Hematopoietic multipotent progenitor cell (in vitro differentiated cells): ENCODE measurements around the gene ANXA2. TPM values are rescaled to one million over a fixed set of nuclear protein-coding genes. Genes with fewer than 3 reads are reported as not detected.

ENCODE experiments used
- DNase-seq, 3 donors: peaks; one replicate each; pipeline ENCODE4 v3.0.0-alpha.2; 2011 to 2015; ENCODE audit warnings: low read depth in 2 of 3, low spot score in 2 of 3
- total RNA-seq: library from RNA; depleted of rRNA; stranded (reverse); fragments of >200 nt; gene quantifications from one replicate; pipeline ENCODE4 v1.2.3, GENCODE V29; 2012

ANXA2 gene
- total RNA-seq, 1 donor = 175 TPM

- no peak for DNase-seq
Observed at GRCh38 chr15:60390871-60391501, 6.8 kb downstream of the ANXA2 start.

GRCh38 chr15:60390231-60390630, 7.6 kb downstream of the ANXA2 start:
- no peak for DNase-seq

GRCh38 chr15:60389261-60390077, 8.3 kb downstream of the ANXA2 start:
- DNase-seq = no peak

GRCh38 chr15:60387321-60387720, 10.5 kb downstream of the ANXA2 start:
- no peak for DNase-seq

- no peak for DNase-seq
Observed at GRCh38 chr15:60386615-60387014, 11.2 kb downstream of the ANXA2 start.

- DNase-seq = no peak
Observed at GRCh38 chr15:60385620-60386552, 11.9 kb downstream of the ANXA2 start.

- DNase-seq = no peak
Observed at GRCh38 chr15:60384526-60385126, 13.2 kb downstream of the ANXA2 start.

GRCh38 chr15:60384053-60384452, 13.7 kb downstream of the ANXA2 start:
- DNase-seq = no peak

- no peak for DNase-seq
Observed at GRCh38 chr15:60382773-60383674, 14.8 kb downstream of the ANXA2 start.

- DNase-seq = no peak
Observed at GRCh38 chr15:60381148-60381788, 16.5 kb downstream of the ANXA2 start.

GRCh38 chr15:60379525-60380274, 18.1 kb downstream of the ANXA2 start:
- no peak for DNase-seq

GRCh38 chr15:60379185-60379524, 18.6 kb downstream of the ANXA2 start:
- no peak for DNase-seq

GRCh38 chr15:60376677-60377095, 21.1 kb downstream of the ANXA2 start:
- DNase-seq = no peak

GRCh38 chr15:60375306-60375705, 22.5 kb downstream of the ANXA2 start:
- no peak for DNase-seq

GRCh38 chr15:60374628-60375081, 23.1 kb downstream of the ANXA2 start:
- no peak for DNase-seq

- DNase-seq = no peak
Observed at GRCh38 chr15:60374209-60374608, 23.6 kb downstream of the ANXA2 start.

- no peak for DNase-seq
Observed at GRCh38 chr15:60373745-60374144, 24.0 kb downstream of the ANXA2 start.

GRCh38 chr15:60373327-60373726, 24.5 kb downstream of the ANXA2 start:
- DNase-seq = no peak

GRCh38 chr15:60372756-60373155, 25.0 kb downstream of the ANXA2 start:
- no peak for DNase-seq
